Measurements from ENCODE around the gene DYDC1. TPM values are rescaled to one million over a fixed set of nuclear protein-coding genes. Genes with fewer than 3 reads are reported as not detected.

Gene DYDC1
- total and polyA plus RNA-seq, 2 of the 13 experiments (the other 11 are each of a cell fraction or from before 2014, with no cell fraction given): not detected

DNA sequence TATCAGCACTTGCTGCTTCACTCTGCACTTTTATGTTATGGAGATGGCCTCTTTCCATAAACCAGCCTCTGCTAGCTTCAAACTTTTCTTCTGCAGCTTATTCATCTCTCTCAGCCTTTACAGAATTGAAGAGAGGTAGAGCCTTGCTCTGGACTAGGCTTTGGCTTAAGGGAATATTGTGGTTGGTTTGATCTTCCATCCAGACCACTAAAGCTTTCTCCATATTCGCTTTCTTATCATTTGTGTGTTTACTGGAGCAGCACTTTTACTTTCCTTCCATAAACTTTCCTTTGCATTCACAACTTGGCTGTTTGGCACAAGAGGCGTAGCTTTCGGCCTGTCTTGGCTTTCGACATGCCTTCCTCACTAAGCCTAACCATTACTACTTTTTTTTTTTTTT, 23.6 kb upstream of the DYDC1 start:
- DNase-seq (ENCODE audit: low spot score): no peak
- Histone ChIP-seq H3K9ac (ENCODE audit: insufficient read depth, low read depth, low read length) (no peak overlapping the region), H3K4me1 (ENCODE audit: insufficient read depth, low read length) (peaks cover 11% of the 10 kb centered on the region), H3K36me3 (replicated peaks in 1 of 2; ENCODE audit: control insufficient read depth in 1 of 2, insufficient read depth in 2 of 2, low read length in 2 of 2) (no peaks in the 10 kb centered on the region), H3K4me3 (replicated peaks in 1 of 3; ENCODE audit: insufficient read depth in 1 of 3, low read depth in 2 of 3, low read length in 3 of 3) (no peak overlapping the region), H3K79me2 (ENCODE audit: insufficient read depth, low read length) (no peaks in the 10 kb centered on the region), H3K27me3 (ENCODE audit: control insufficient read depth in 1 of 2, insufficient read depth in 2 of 2, low read length in 2 of 2) (no peaks in the 10 kb centered on the region), H4K20me1 (ENCODE audit: insufficient read depth, low read length) (no peaks in the 10 kb centered on the region), H2AFZ (ENCODE audit: low read length) (no peak overlapping the region), H3K9me3 (ENCODE audit: low read length) (no peaks in the 10 kb centered on the region), H3K4me2 (ENCODE audit: low read depth, low read length) (no peak overlapping the region), H3K27ac (ENCODE audit: extremely low read length, insufficient read depth, low read length) (no peak overlapping the region)
- CTCF ChIA-PET (ENCODE audit: low intra/inter-chr PET ratio, low total read pairs): no interaction called here
- BruUV-seq (replicated peaks): no TSS peak
- in situ Hi-C loops (cut with HindIII; ENCODE audit: extremely low pct_ligation_motif_present, low pct_unique_long_range_greater_than_20kb): no loop called here
- 54% methylated on average over 4 of the region's 4 CpGs for WGBS (ENCODE audit: low lambda C conversion rate)
- FAIRE-seq: no peak
- ATAC-seq: no peak
- intact Hi-C loops (cut with micrococcal nuclease; ENCODE audit: unreplicated experiment): loop anchor here (10.0 kb wide), 1 partner anchor 155 kb away; the partner anchor contains the start of gene SH2D4B
- no peak for TF ChIP-seq ZNF224 (CRISPR knock-in tag; IDR thresholded peaks at IDR 0.05)
- TF ChIP-seq, protein P1, sequence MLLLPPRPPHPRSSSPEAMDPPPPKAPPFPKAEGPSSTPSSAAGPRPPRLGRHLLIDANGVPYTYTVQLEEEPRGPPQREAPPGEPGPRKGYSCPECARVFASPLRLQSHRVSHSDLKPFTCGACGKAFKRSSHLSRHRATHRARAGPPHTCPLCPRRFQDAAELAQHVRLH (CRISPR knock-in tag; IDR thresholded peaks at IDR 0.05; ENCODE audit: borderline replicate concordance, low read depth): no peak
- no peak for TF ChIP-seq NCOA2 (CRISPR knock-in tag; IDR thresholded peaks at IDR 0.05)
- no peak for TF ChIP-seq IRX3 (CRISPR knock-in tag; IDR thresholded peaks at IDR 0.05; ENCODE audit: borderline replicate concordance, low read depth)
- no peak for TF ChIP-seq MIER2 (CRISPR knock-in tag; IDR thresholded peaks at IDR 0.05)
- TF ChIP-seq, protein P2, sequence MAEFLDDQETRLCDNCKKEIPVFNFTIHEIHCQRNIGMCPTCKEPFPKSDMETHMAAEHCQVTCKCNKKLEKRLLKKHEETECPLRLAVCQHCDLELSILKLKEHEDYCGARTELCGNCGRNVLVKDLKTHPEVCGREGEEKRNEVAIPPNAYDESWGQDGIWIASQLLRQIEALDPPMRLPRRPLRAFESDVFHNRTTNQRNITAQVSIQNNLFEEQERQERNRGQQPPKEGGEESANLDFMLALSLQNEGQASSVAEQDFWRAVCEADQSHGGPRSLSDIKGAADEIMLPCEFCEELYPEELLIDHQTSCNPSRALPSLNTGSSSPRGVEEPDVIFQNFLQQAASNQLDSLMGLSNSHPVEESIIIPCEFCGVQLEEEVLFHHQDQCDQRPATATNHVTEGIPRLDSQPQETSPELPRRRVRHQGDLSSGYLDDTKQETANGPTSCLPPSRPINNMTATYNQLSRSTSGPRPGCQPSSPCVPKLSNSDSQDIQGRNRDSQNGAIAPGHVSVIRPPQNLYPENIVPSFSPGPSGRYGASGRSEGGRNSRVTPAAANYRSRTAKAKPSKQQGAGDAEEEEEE (CRISPR knock-in tag; IDR thresholded peaks at IDR 0.05; ENCODE audit: borderline replicate concordance): no peak
- TF ChIP-seq, protein P3, sequence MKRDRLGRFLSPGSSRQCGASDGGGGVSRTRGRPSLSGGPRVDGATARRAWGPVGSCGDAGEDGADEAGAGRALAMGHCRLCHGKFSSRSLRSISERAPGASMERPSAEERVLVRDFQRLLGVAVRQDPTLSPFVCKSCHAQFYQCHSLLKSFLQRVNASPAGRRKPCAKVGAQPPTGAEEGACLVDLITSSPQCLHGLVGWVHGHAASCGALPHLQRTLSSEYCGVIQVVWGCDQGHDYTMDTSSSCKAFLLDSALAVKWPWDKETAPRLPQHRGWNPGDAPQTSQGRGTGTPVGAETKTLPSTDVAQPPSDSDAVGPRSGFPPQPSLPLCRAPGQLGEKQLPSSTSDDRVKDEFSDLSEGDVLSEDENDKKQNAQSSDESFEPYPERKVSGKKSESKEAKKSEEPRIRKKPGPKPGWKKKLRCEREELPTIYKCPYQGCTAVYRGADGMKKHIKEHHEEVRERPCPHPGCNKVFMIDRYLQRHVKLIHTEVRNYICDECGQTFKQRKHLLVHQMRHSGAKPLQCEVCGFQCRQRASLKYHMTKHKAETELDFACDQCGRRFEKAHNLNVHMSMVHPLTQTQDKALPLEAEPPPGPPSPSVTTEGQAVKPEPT (CRISPR knock-in tag; IDR thresholded peaks at IDR 0.05; ENCODE audit: low read depth): no peak
- TF ChIP-seq SUZ12 (IDR thresholded peaks at IDR 0.05; ENCODE audit: low read depth, low read length): no peak
- TF ChIP-seq FOXC1 (CRISPR knock-in tag; IDR thresholded peaks at IDR 0.05; ENCODE audit: borderline replicate concordance): no peak
- POLR2A ChIA-PET: no interaction called here

All from HepG2 (cell line).